Skeletal muscle satellite cell (primary cell): ENCODE measurements around the gene NDC1. TPM values are rescaled to one million over a fixed set of nuclear protein-coding genes. Genes with fewer than 3 reads are reported as not detected.
A peak's percentile ranks its signal among the peaks of the same experiment; 100 is the strongest.
"Not testable (repeated sequence)": the region's sequence is repeated elsewhere in the genome, so short reads cannot be mapped to it uniquely, and the experiment has no call there.

Experiments used
- H3K27me3 ChIP-seq: 2 replicates; pipeline ENCODE4 v1.7.0; 2013; ENCODE audit warnings: low read length; ENCODE audit not compliant: control insufficient read depth, insufficient read depth
- H3K36me3 ChIP-seq: 2 replicates; pipeline ENCODE4 v1.7.0; 2013; ENCODE audit warnings: mild to moderate bottlenecking, control low read depth, low read length; ENCODE audit not compliant: insufficient read depth
- H3K4me1 ChIP-seq: 2 replicates; pipeline ENCODE4 v1.7.0; 2013; ENCODE audit warnings: low read length; ENCODE audit not compliant: control insufficient read depth, insufficient read depth
- H3K4me2 ChIP-seq: 2 replicates; pipeline ENCODE4 v1.7.0; 2013; ENCODE audit warnings: mild to moderate bottlenecking, low read length
- H3K4me3 ChIP-seq: 2 replicates; pipeline ENCODE4 v1.7.0; 2013; ENCODE audit warnings: low read length
- H3K9ac ChIP-seq: 2 replicates; pipeline ENCODE4 v1.7.0; 2013; ENCODE audit warnings: mild to moderate bottlenecking, low read depth, low read length, moderate library complexity
- H3K9me3 ChIP-seq: replicated peaks from 2 replicates; pipeline ENCODE4 v1.7.0; 2013; ENCODE audit warnings: mild to moderate bottlenecking, control low read depth, low read length
- total RNA-seq: library from RNA; depleted of rRNA; stranded (reverse); fragments of >200 nt; gene quantifications from 2 replicates; pipeline ENCODE4 v1.2.3, GENCODE V29; 2012; rRNA removed

Gene NDC1
- 27.6 and 32.3 TPM in 2 replicates for total RNA-seq

DNA sequence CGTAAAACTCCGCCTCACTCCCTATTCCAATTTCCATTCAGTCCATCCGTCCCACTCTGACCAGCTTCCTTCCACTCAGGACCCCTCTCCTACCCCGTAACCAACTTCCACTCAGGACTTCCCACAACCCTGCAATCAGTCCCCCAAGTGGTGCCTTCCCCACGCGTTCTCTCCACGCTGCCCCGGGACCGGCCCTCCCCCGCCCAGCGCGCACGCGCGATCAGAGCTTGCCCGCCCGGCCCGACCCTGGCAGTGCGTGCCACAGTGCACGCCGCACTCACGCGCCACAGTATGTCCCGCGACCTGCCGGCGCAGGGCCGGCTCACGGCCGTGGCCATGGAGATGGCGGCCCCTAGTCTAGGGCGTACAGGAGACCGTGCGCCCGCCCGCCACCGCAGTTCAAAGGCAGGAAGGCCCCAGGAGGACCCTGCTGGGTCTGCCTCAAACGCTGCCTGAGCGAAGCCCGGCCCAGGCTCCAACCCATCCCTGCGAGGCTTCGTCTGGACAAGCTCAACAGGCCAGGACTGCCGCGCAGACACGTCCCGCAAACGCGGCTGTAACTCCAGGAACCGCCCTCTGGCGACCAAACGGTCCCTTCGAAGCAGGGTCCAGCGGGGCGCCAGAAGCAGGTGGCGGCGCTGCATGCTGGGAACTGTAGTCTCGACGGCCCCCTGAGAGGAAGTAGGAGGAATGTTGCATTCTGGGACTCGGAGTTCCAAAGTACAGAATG, at the start of gene NDC1:
TSS of gene NDC1 (minus strand) at position 373 of the 730 bp plus-strand sequence. CDS start at position 338, 35 bp downstream.
- no peaks in the 10 kb centered on the region for H3K27me3 ChIP-seq
- peak within 1 kb of the TSS; percentile 88 for H3K9ac ChIP-seq
- peak within 1 kb of the TSS; percentile 78 for H3K4me3 ChIP-seq

GRCh38 chr1:53883600-53883999, 45.5 kb upstream of the NDC1 start:
- not testable (repeated sequence) for H3K4me2 ChIP-seq, H3K9ac ChIP-seq, H3K9me3 ChIP-seq, H3K4me1 ChIP-seq, H3K4me3 ChIP-seq, H3K27me3 ChIP-seq
- H3K36me3 ChIP-seq = peaks cover 23% of the 10 kb centered on the region

More for the DNA sequence above, at the start of gene NDC1:
- peaks cover 5% of the 10 kb centered on the region for H3K36me3 ChIP-seq
- no peaks in the 10 kb centered on the region for H3K9me3 ChIP-seq
- H3K4me1 ChIP-seq = peaks cover 18% of the 10 kb centered on the region
- peak within 1 kb of the TSS; percentile 85 for H3K4me2 ChIP-seq

DNA sequence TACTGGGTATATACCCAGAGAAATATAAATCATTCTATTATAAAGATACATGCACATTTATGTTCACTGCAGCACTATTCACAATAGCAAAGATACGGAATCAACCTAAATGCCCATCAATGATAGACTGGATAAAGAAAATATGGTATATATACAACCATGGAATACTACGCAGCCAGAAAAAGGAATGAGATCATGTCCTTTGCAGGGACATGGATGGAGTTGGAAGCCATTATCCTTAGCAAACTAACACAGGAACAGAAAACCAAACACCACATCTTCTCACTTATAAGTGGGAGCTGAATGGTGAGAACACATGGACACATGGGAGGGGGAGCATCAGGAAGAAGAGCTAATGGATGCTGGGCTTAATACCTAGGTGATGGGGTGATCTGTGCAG, 43.8 kb upstream of the NDC1 start:
- peaks cover 31% of the 10 kb centered on the region for H3K36me3 ChIP-seq
- not testable (repeated sequence) for H3K9me3 ChIP-seq, H3K27me3 ChIP-seq, H3K4me3 ChIP-seq, H3K4me2 ChIP-seq, H3K9ac ChIP-seq, H3K4me1 ChIP-seq

DNA sequence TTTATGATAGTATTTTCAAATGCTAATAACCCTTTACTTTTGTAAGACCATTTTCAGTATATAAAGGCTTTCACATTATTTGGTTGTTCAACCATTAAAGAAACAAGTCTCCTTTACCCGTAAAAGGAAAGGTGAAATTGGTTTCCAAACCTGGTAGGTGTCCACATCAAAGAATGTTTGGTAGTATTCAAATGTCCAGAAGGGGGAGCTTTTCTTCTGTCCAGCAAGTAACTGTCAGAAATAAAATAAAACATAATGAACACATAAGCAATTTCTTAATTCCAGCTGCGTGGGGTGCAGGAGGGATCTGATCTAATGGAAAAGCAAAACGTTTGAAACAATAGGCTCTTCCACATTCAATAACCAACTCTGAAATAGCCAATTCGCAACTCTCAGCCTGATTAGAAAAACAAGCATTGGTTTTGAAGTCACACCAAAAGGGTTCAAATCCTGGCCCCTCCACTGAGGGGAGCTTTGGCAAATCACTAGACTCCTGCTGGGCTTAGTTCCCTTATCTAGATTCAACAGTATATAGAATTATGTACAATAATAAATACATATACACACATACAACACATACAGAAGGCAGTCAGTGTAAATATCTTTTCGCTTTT, 40.5 kb upstream of the NDC1 start:
- peaks cover 25% of the 10 kb centered on the region for H3K36me3 ChIP-seq
- no peaks in the 10 kb centered on the region for H3K9me3 ChIP-seq
- no peaks in the 10 kb centered on the region for H3K4me1 ChIP-seq

GRCh38 chr1:53875150-53875549, 37.1 kb upstream of the NDC1 start:
- H3K36me3 ChIP-seq = peaks cover 23% of the 10 kb centered on the region
- not testable (repeated sequence) for H3K9ac ChIP-seq, H3K4me2 ChIP-seq

More for the DNA sequence above, 40.5 kb upstream of the NDC1 start:
- Histone ChIP-seq H3K9ac (no peak overlapping the region), H3K4me2 (no peak overlapping the region), H3K27me3 (no peaks in the 10 kb centered on the region), H3K4me3 (no peak overlapping the region)

GRCh38 chr1:53871773-53872484, 33.8 kb upstream of the NDC1 start:
- H3K36me3 ChIP-seq = peaks cover 25% of the 10 kb centered on the region
- no peak overlapping the region for H3K4me2 ChIP-seq
- no peak overlapping the region for H3K9ac ChIP-seq
- no peaks in the 10 kb centered on the region for H3K9me3 ChIP-seq
- H3K27me3 ChIP-seq = no peaks in the 10 kb centered on the region
- no peak overlapping the region for H3K4me3 ChIP-seq
- no peaks in the 10 kb centered on the region for H3K4me1 ChIP-seq

More at GRCh38 chr1:53875150-53875549, 37.1 kb upstream of the NDC1 start:
- not testable (repeated sequence) for H3K4me1 ChIP-seq, H3K9me3 ChIP-seq, H3K27me3 ChIP-seq, H3K4me3 ChIP-seq

GRCh38 chr1:53871221-53871620, 33.1 kb upstream of the NDC1 start:
- H3K4me2 ChIP-seq = no peak overlapping the region
- no peak overlapping the region for H3K9ac ChIP-seq
- H3K36me3 ChIP-seq = peaks cover 28% of the 10 kb centered on the region
- H3K9me3 ChIP-seq = no peaks in the 10 kb centered on the region
- no peak overlapping the region for H3K4me3 ChIP-seq
- H3K27me3 ChIP-seq = no peaks in the 10 kb centered on the region
- no peaks in the 10 kb centered on the region for H3K4me1 ChIP-seq

DNA sequence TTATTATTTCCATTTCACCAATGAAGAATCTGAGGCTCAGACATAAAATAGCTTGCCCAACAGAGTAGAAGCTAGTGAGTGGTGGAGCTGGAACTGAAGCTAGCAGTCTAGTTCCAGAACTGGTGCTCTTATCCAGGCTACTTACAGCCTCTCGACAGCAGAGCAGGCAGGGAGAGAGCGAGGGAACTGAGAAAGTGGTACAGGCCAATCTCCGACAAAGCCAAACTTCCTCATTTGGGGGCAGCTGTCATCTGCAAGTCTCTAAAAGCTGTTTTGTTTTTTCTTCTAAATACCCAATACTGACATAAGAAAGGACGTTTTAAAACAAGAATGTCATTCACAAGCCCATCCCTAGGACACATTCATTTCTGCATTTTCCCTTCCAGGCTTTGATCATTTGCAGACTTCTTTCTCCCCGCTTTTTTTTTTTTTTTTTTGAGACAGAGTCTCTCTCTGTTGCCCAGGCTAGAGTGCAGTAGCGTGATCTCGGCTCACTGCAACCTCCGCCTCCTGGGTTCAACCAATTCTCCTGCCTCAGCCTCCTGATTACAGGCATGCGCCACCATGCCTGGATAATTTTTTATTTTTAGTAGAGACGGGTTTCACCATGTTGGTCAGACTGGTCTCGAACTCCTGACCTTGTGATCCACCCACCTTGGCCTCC, 31.5 kb upstream of the NDC1 start:
- peaks cover 32% of the 10 kb centered on the region for H3K36me3 ChIP-seq

DNA sequence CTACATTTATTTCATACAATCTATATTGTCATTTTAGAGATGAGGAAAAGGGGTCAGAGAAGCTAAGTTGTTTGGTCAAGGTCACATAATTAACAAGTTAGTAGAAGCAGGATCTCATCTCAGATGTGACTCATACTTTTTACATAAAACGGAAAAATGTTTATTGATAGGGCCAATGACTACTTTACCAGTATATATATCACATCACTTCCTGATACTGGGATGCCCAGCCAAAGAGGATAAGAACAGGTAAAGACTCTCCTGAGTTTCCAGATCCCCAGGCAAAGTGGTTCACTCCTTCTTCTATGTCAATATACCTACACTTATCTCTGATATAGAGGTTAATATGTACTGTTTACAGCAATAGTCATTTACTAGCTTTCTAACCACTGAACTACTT, 30.5 kb upstream of the NDC1 start:
- peaks cover 32% of the 10 kb centered on the region for H3K36me3 ChIP-seq
- no peaks in the 10 kb centered on the region for H3K27me3 ChIP-seq
- H3K9ac ChIP-seq = no peak overlapping the region
- no peaks in the 10 kb centered on the region for H3K9me3 ChIP-seq
- H3K4me1 ChIP-seq = no peaks in the 10 kb centered on the region
- H3K4me3 ChIP-seq = no peak overlapping the region
- no peak overlapping the region for H3K4me2 ChIP-seq

More for the DNA sequence above, 31.5 kb upstream of the NDC1 start:
- Histone ChIP-seq H3K4me3 (no peak overlapping the region), H3K9me3 (no peaks in the 10 kb centered on the region), H3K4me2 (no peak overlapping the region), H3K9ac (no peak overlapping the region), H3K27me3 (no peaks in the 10 kb centered on the region), H3K4me1 (no peaks in the 10 kb centered on the region)

- Histone ChIP-seq H3K4me1 (no peaks in the 10 kb centered on the region), H3K9me3 (no peaks in the 10 kb centered on the region), H3K27me3 (no peaks in the 10 kb centered on the region), H3K9ac (no peak overlapping the region), H3K4me3 (no peak overlapping the region), H3K36me3 (peaks cover 12% of the 10 kb centered on the region), H3K4me2 (no peak overlapping the region)
Measured at GRCh38 chr1:53862507-53862906, 24.4 kb upstream of the NDC1 start.

DNA sequence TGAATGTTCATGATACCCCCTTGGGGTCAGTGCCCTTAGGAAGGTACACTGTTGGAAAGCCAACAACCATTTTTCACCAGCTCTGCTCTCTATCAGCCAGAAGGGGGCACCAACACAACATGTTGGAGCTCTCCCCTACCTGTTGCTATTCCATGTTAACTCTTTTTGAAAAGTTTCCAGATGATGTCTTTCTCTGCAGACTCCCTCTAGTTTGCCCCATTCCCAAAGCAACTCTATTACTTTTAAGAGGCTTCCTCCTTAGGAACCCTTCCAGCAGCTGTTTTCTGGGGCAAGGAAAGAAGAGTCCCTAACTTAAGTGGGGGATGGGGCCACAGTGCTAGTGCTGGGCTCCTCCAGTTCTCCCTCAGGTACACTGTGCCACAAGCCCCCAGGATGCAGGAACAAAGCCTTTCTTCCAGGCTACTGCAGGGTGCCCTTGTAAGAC, 22.9 kb upstream of the NDC1 start:
- H3K27me3 ChIP-seq = no peaks in the 10 kb centered on the region
- H3K36me3 ChIP-seq = peaks cover 16% of the 10 kb centered on the region
- no peaks in the 10 kb centered on the region for H3K9me3 ChIP-seq
- no peak overlapping the region for H3K4me3 ChIP-seq
- H3K4me2 ChIP-seq = no peak overlapping the region
- no peak overlapping the region for H3K9ac ChIP-seq
- H3K4me1 ChIP-seq = no peaks in the 10 kb centered on the region
